ENCODE measurements around the gene CCNB1IP1. TPM values are rescaled to one million over a fixed set of nuclear protein-coding genes. Genes with fewer than 3 reads are reported as not detected.

CCNB1IP1 gene
- total and polyA plus RNA-seq, 2 of the 8 experiments (the other 6 are each of a cell fraction or from before 2014, with no cell fraction given), result 173 to 277 TPM

- Histone ChIP-seq H2AK5ac (ENCODE audit: low read depth, low read length) (no peak overlapping the region), H3K27ac (ENCODE audit: low read depth, low read length) (no peak overlapping the region), H3K27me3 (replicated peaks in 1 of 4; ENCODE audit: control insufficient read depth in 3 of 4, extremely low read depth in 1 of 4, insufficient read depth in 3 of 4, low read length in 3 of 4) (no peaks in the 10 kb centered on the region), H4K91ac (replicated peaks; ENCODE audit: insufficient read length, low read length) (no peak overlapping the region), H2BK5ac (ENCODE audit: low read depth, low read length) (no peak overlapping the region), H3K18ac (ENCODE audit: extremely low read depth, low read length) (no peak overlapping the region), H3K23ac (ENCODE audit: insufficient read length) (no peak overlapping the region), H4K5ac (ENCODE audit: insufficient read length, low read depth, low read length) (no peak overlapping the region), H2BK12ac (ENCODE audit: low read depth, low read length) (no peak overlapping the region), H4K8ac (ENCODE audit: extremely low read depth, insufficient read depth, low read length) (no peak overlapping the region), H3K14ac (ENCODE audit: insufficient read length) (no peak overlapping the region), H3K4me2 (ENCODE audit: insufficient read depth in 1 of 2, low read depth in 2 of 2, low read length in 2 of 2) (no peak overlapping the region), H3K4me1 (replicated peaks in 1 of 4; ENCODE audit: control insufficient read depth in 3 of 4, insufficient read depth in 4 of 4, low read length in 3 of 4) (no peaks in the 10 kb centered on the region), H2AFZ (ENCODE audit: low read length) (no peak overlapping the region), H3K56ac (replicated peaks; ENCODE audit: insufficient read length, low read depth, low read length) (no peak overlapping the region), H2BK15ac (ENCODE audit: low read length) (no peak overlapping the region), H4K20me1 (replicated peaks in 1 of 2; ENCODE audit: control insufficient read depth in 1 of 2, insufficient read depth in 2 of 2, low read length in 2 of 2) (peaks cover 0 to 1% of the 10 kb centered on the region in 2 experiments), H3K9me3 (ENCODE audit: insufficient read depth in 2 of 2, low read depth in 1 of 2, low read length in 1 of 2) (no peaks in the 10 kb centered on the region), H2BK20ac (ENCODE audit: low read length) (no peak overlapping the region), H3K79me1 (ENCODE audit: low read depth, low read length) (no peaks in the 10 kb centered on the region), H3K4me3 (ENCODE audit: extremely low read depth in 1 of 4, insufficient read depth in 2 of 4, low read depth in 3 of 4, low read length in 4 of 4) (no peak overlapping the region), H3K9ac (replicated peaks in 1 of 4; ENCODE audit: extremely low read depth in 1 of 4, low read depth in 3 of 4, low read length in 3 of 4) (no peak overlapping the region), H3K4ac (replicated peaks; ENCODE audit: insufficient read length, low read depth, low read length) (no peak overlapping the region), H3K79me2 (ENCODE audit: control insufficient read depth in 1 of 2, insufficient read depth in 2 of 2, low read length in 2 of 2) (no peaks in the 10 kb centered on the region), H3K23me2 (ENCODE audit: low read depth, low read length) (no peaks in the 10 kb centered on the region), H3K36me3 (ENCODE audit: control insufficient read depth in 2 of 4, insufficient read depth in 4 of 4, low read length in 3 of 4) (peaks cover 4 to 31% (median 19%) of the 10 kb centered on the region in 4 experiments; a peak in 6 of 8 replicates), H2BK120ac (replicated peaks; ENCODE audit: low read depth, low read length) (no peak overlapping the region)
- POLR2A ChIA-PET (ENCODE audit: partially characterized antibody), result interaction anchor here (1.0 kb wide), 1 partner anchor 15 kb away, joined by 4 read pairs; no protein-coding TSS in a partner anchor
- no peak for TF ChIP-seq GTF2F1 (IDR thresholded peaks at IDR 0.05; ENCODE audit: borderline replicate concordance, low read depth, low read length)
- no peak for TF ChIP-seq RFX5 (IDR thresholded peaks at IDR 0.05; ENCODE audit: borderline replicate concordance, low read depth, low read length)
- no peak for TF ChIP-seq ZNF274 (IDR thresholded peaks at IDR 0.05; ENCODE audit: borderline replicate concordance, extremely low read depth, low read length)
- TF ChIP-seq SAP30 (IDR thresholded peaks at IDR 0.05; ENCODE audit: insufficient read depth, insufficient replicate concordance, low read length), result no peak
- TF ChIP-seq RNF2 (IDR thresholded peaks at IDR 0.05; ENCODE audit: borderline replicate concordance, low read depth, low read length, missing control alignments, poor library complexity, severe bottlenecking), result no peak
- no peak for TF ChIP-seq EGR1 (IDR thresholded peaks at IDR 0.05; ENCODE audit: borderline replicate concordance, low read depth, low read length)
- TF ChIP-seq EZH2 (IDR thresholded peaks at IDR 0.05; ENCODE audit: low read depth, low read length, severe bottlenecking), result no peak
- no peak for TF ChIP-seq SP2 (IDR thresholded peaks at IDR 0.05; ENCODE audit: low read length)
- TF ChIP-seq TBP (IDR thresholded peaks at IDR 0.05; ENCODE audit: low read depth, low read length), result no peak
- CTCF ChIA-PET (ENCODE audit: partially characterized antibody), result interaction anchor here (0.6 to 1.1 kb wide), 2 partner anchors 32 to 80 kb away, joined by 4 read pairs; no protein-coding TSS in a partner anchor
- 95% methylated on average over 2 of the region's 2 CpGs; no CpG with 5 or more reads in 1 of the 2 experiments for WGBS, 2 experiments (ENCODE audit: extremely low coverage in 1 of 2, insufficient coverage in 1 of 2, insufficient read length in 1 of 2, insufficient replicate concordance in 2 of 2, low coverage in 1 of 2, low lambda C conversion rate in 2 of 2, missing lambda C conversion rate in 1 of 2)
- DNase-seq (ENCODE audit: low read depth in 1 of 2, low spot score in 2 of 2) (no peak), FAIRE-seq (no peak)
Observed at GRCh38 chr14:20294636-20295035, 38.4 kb downstream of the CCNB1IP1 start.
